Measurements from ENCODE around the gene CDH23.

CDH23 gene

GRCh38 chr10:71718165-71718698 is 321.5 kb downstream of the CDH23 start:
- Histone ChIP-seq H3K4me3 (replicated peaks; ENCODE audit: low read depth, low read length) (no peak overlapping the region), H3K27me3 (replicated peaks; ENCODE audit: control insufficient read depth, insufficient read depth, low read length) (no peaks in the 10 kb centered on the region), H3K36me3 (ENCODE audit: control insufficient read depth, insufficient read depth, low read length) (no peaks in the 10 kb centered on the region)
- DNase-seq (ENCODE audit: extremely low read depth, insufficient read length), result no peak
- TF ChIP-seq, protein P1, sequence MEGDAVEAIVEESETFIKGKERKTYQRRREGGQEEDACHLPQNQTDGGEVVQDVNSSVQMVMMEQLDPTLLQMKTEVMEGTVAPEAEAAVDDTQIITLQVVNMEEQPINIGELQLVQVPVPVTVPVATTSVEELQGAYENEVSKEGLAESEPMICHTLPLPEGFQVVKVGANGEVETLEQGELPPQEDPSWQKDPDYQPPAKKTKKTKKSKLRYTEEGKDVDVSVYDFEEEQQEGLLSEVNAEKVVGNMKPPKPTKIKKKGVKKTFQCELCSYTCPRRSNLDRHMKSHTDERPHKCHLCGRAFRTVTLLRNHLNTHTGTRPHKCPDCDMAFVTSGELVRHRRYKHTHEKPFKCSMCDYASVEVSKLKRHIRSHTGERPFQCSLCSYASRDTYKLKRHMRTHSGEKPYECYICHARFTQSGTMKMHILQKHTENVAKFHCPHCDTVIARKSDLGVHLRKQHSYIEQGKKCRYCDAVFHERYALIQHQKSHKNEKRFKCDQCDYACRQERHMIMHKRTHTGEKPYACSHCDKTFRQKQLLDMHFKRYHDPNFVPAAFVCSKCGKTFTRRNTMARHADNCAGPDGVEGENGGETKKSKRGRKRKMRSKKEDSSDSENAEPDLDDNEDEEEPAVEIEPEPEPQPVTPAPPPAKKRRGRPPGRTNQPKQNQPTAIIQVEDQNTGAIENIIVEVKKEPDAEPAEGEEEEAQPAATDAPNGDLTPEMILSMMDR (IDR thresholded peaks at IDR 0.05; ENCODE audit: insufficient read depth, low read length, poor library complexity, severe bottlenecking), result no peak

DNA sequence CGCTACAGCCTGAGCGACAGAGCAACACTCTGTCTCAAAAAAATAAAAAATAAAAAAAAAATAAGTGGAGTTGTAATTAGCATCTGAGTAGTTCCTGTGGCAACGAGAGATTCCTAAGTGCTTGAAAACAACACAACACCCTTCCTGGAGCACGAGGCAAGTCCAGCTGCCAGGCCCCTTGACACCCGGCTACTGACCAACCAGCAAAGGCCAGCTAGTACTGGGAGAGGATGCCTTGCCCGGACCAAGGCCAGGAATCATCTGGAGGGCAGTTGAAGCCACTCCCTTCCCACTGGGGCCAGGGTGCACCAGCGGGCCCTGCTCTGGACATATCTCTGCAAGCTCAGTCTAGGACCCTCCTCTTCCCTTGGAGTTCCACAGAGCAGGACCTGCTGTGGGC is 322.3 kb downstream of the CDH23 start:
- TF ChIP-seq, protein P1 (IDR thresholded peaks at IDR 0.05; ENCODE audit: insufficient read depth, low read length, poor library complexity, severe bottlenecking), result no peak
- H3K36me3 ChIP-seq (ENCODE audit: control insufficient read depth, insufficient read depth, low read length), result no peaks in the 10 kb centered on the region
- no peak overlapping the region for H3K4me3 ChIP-seq (replicated peaks; ENCODE audit: low read depth, low read length)
- no peak for DNase-seq (ENCODE audit: extremely low read depth, insufficient read length)
- H3K27me3 ChIP-seq (replicated peaks; ENCODE audit: control insufficient read depth, insufficient read depth, low read length), result no peaks in the 10 kb centered on the region

DNA sequence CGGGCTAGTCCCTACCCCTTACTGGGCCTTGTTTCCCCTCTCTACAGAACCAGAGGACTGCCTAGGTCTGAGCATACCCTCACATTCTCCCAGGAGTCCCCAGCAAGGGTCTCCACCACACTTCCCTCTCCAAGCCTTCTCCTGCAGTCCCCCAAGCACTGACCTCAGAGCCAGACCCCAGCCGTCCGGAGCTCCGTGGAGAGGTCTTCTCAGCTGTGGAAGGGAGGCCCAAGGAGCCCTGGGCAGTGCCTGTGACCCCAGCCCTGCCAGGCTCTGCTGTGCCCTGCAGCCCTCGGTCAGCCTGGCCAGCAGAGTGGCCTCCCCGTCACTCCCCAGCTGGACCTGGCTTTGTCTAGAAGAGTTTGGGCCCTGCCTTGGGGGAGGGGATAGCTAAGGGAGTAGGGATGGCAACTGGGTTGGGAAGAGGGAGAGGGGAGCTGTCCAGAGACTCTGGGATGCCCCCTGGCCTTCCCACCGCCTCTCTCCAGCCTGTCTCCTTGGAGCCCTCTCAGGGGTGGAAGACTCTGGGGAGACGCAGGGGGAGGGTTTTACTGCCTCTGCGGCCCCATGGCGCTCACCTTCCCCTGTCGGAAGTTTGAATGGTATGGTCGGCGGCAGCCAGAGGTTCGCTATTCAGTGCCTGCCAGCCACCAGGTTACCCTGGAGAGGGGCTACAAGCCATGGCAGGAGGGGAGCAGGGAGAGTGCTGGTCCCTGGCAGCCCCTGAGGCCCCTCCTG is 322.9 kb downstream of the CDH23 start, which contains the start of gene C10orf105:
TSS of gene C10orf105 (minus strand) at position 315 of the 738 bp plus-strand sequence. CDS start 3,441 bp downstream, outside the sequence.
- Histone ChIP-seq H3K27me3 (replicated peaks; ENCODE audit: control insufficient read depth, insufficient read depth, low read length) (no peaks in the 10 kb centered on the region), H3K36me3 (ENCODE audit: control insufficient read depth, insufficient read depth, low read length) (no peaks in the 10 kb centered on the region), H3K4me3 (replicated peaks; ENCODE audit: low read depth, low read length) (no peak within 1 kb of the TSS)
- TF ChIP-seq, protein P1 (IDR thresholded peaks at IDR 0.05; ENCODE audit: insufficient read depth, low read length, poor library complexity, severe bottlenecking), result no peak
- no peak for DNase-seq (ENCODE audit: extremely low read depth, insufficient read length)

DNA sequence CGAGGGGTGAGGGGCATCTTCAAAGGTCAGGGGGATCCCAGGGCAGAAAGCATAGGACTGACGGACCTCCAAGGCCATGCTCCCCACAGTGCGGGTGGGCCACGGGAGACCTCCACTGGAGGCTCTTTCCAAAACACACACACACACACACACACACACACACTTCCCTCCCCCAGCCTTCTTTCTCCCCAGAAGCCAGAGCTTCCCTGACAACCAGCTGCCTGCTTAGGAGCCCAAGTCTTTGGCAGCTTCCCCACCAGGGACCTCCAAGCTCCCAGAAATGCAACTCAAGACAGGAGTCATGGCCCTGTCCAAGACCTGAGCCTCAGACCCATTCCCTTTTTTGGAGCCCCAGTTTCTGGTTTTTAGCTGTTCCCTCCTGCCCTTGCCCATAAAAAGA is 323.6 kb downstream of the CDH23 start:
- H3K4me3 ChIP-seq (replicated peaks; ENCODE audit: low read depth, low read length), result no peak overlapping the region
- TF ChIP-seq, protein P1 (IDR thresholded peaks at IDR 0.05; ENCODE audit: insufficient read depth, low read length, poor library complexity, severe bottlenecking), result no peak
- no peaks in the 10 kb centered on the region for H3K27me3 ChIP-seq (replicated peaks; ENCODE audit: control insufficient read depth, insufficient read depth, low read length)
- DNase-seq (ENCODE audit: extremely low read depth, insufficient read length), result no peak
- no peaks in the 10 kb centered on the region for H3K36me3 ChIP-seq (ENCODE audit: control insufficient read depth, insufficient read depth, low read length)

DNA sequence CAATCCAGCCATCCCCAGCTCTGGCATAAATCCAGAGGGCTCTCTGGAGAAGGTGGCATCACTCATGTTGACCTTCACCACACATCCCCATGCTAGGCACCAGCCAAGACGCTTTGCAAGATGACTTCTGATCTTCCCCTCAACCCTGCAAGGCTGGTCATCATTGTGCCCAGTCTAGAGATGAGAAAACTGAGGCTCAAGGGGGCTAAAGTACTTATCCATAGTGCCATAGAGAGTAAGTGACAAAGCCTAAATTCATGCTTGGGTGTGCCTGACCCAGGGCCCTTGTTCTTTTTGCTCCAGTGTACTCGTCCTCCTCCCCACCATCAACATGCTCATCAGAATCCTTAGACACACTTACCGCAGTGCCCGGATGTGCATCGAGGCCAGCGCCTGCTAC is 324.6 kb downstream of the CDH23 start:
- no peak for DNase-seq (ENCODE audit: extremely low read depth, insufficient read length)
- Histone ChIP-seq H3K36me3 (ENCODE audit: control insufficient read depth, insufficient read depth, low read length) (no peaks in the 10 kb centered on the region), H3K4me3 (replicated peaks; ENCODE audit: low read depth, low read length) (no peak overlapping the region), H3K27me3 (replicated peaks; ENCODE audit: control insufficient read depth, insufficient read depth, low read length) (no peaks in the 10 kb centered on the region)
- TF ChIP-seq, protein P1 (IDR thresholded peaks at IDR 0.05; ENCODE audit: insufficient read depth, low read length, poor library complexity, severe bottlenecking), result no peak
